Astrocyte (in vitro differentiated cells and primary cell): ENCODE data around the gene LTB4R. TPM values are rescaled to one million over a fixed set of nuclear protein-coding genes. Genes with fewer than 3 reads are reported as not detected.
"Not testable (repeated sequence)": the region's sequence is repeated elsewhere in the genome, so short reads cannot be mapped to it uniquely, and the experiment has no call there.

ENCODE experiments used
- DNase-seq: peaks from one replicate; pipeline ENCODE4 v3.0.0-alpha.2; 2010; ENCODE audit warnings: low read depth
- FAIRE-seq: peaks from 2 replicates; lab custom pipeline; 2011; peaks lifted over from hg19 to GRCh38; lab: Jason Lieb, UNC
- H2AFZ ChIP-seq: 2 replicates; pipeline ENCODE4 v1.6.0; 2012; ENCODE audit warnings: low read depth, low read length, inconsistent platforms
- H3K27ac ChIP-seq: 2 replicates; pipeline ENCODE4 v1.5.1; 2011; ENCODE audit warnings: low read depth, low read length, inconsistent platforms
- H3K27me3 ChIP-seq: 2 replicates; pipeline ENCODE4 v1.6.0; 2011; ENCODE audit warnings: low read length, inconsistent platforms; ENCODE audit not compliant: insufficient read depth
- H3K36me3 ChIP-seq: 2 replicates; pipeline ENCODE4 v1.5.1; 2011; ENCODE audit warnings: low read length, inconsistent platforms; ENCODE audit not compliant: insufficient read depth
- H3K4me1 ChIP-seq: 2 replicates; pipeline ENCODE4 v1.5.1; 2011; ENCODE audit warnings: low read length, inconsistent platforms; ENCODE audit not compliant: insufficient read depth
- H3K4me2 ChIP-seq: 2 replicates; pipeline ENCODE4 v1.6.0; 2012; ENCODE audit warnings: low read length, inconsistent platforms
- H3K4me3 ChIP-seq: 2 replicates; pipeline ENCODE4 v1.5.1; 2011; ENCODE audit warnings: low read depth, mild to moderate bottlenecking, low read length, inconsistent platforms; ENCODE audit not compliant: insufficient read depth
- H3K79me2 ChIP-seq: 2 replicates; pipeline ENCODE4 v1.6.0; 2012; ENCODE audit warnings: mild to moderate bottlenecking, low read length, inconsistent platforms; ENCODE audit not compliant: insufficient read depth
- H3K9ac ChIP-seq: 2 replicates; pipeline ENCODE4 v1.6.0; 2012; ENCODE audit warnings: mild to moderate bottlenecking, low read length, inconsistent platforms
- H3K9me3 ChIP-seq: 2 replicates; pipeline ENCODE4 v1.5.1; 2012; ENCODE audit warnings: low read depth, mild to moderate bottlenecking, low read length, inconsistent platforms; ENCODE audit not compliant: insufficient read depth
- H4K20me1 ChIP-seq: 2 replicates; pipeline ENCODE4 v1.6.0; 2012; ENCODE audit warnings: low read length, inconsistent platforms; ENCODE audit not compliant: insufficient read depth
- H3K27ac Mint-ChIP-seq: one replicate; pipeline ENCODE4 v1.8.0; 2021; ENCODE audit warnings: mild to moderate bottlenecking, mixed read lengths; ENCODE audit not compliant: unreplicated experiment
- H3K27me3 Mint-ChIP-seq: one replicate; pipeline ENCODE4 v1.8.0; 2021; ENCODE audit warnings: low read depth, mixed read lengths; ENCODE audit not compliant: unreplicated experiment
- H3K36me3 Mint-ChIP-seq: one replicate; pipeline ENCODE4 v1.8.0; 2021; ENCODE audit warnings: low read depth, mixed read lengths; ENCODE audit not compliant: unreplicated experiment
- H3K4me1 Mint-ChIP-seq: one replicate; pipeline ENCODE4 v1.8.0; 2021; ENCODE audit warnings: low read depth, mixed read lengths; ENCODE audit not compliant: unreplicated experiment
- H3K4me3 Mint-ChIP-seq: one replicate; pipeline ENCODE4 v1.8.0; 2021; ENCODE audit warnings: mild to moderate bottlenecking, moderate library complexity, mixed read lengths; ENCODE audit not compliant: unreplicated experiment
- H3K9me3 Mint-ChIP-seq: one replicate; pipeline ENCODE4 v1.8.0; 2021; ENCODE audit warnings: mild to moderate bottlenecking, mixed read lengths; ENCODE audit not compliant: unreplicated experiment
- EZH2 ChIP-seq: IDR thresholded peaks from 2 replicates; pipeline ENCODE4 v1.6.1; 2012; ENCODE audit warnings: mild to moderate bottlenecking, low read length, inconsistent platforms; ENCODE audit not compliant: insufficient read depth
- total RNA-seq: library from RNA; stranded (reverse); gene quantifications from 2 replicates; pipeline ENCODE4 v1.2.1, GENCODE V29; 2021
- TF ChIP-seq, protein P1 (sequence below): IDR thresholded peaks from 2 replicates; pipeline ENCODE4 v1.5.1; 2011; ENCODE audit warnings: low read depth, mild to moderate bottlenecking, inconsistent platforms, low read length, moderate library complexity; ENCODE audit not compliant: insufficient read depth

The LTB4R gene
- total RNA-seq, 1 donor from 2014 or later, result 5.5 TPM

DNA sequence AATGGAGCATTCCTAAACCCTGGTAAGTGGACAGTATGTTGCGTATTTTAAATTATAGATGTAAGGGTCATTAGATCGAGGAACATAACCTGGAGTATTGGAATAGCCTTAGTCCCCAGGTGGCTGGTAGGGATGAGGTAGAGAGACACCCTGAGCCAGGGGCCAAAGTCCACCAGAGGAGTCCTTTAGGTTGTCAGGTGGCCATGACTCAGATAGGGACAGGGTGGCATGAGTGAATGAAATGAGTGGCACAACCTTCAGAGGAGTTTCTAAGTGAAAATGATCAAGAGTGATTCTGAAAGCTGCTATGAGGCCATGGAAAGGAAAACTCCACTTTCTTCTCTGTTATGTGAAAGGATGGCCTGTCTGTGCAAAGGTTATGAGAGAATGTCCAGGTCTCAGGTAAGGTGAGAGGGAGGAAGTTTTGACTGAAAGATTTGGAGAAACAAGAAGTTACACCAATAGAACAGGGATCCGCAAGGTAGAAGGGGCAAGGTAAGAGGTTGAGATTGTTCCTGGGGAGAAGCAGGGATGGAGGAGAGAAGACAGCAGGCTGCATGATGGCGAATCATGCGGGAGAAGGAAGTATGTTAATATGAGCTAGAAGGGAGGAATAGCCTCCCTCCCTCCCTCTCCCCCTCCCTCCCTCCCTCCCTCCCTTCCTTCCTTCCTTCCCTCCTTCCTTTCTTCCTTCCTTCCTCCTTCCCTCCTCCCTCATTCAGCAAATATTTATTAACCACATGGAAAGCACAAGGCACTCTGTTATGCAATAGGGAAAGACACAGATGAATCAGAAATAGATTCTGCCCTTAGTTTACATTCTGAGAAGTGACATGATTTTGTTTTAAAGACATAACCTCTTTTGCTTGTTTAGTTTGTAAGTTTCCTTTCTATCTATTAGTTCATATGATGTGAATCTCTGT is 42.5 kb downstream of the LTB4R start:
- H3K9me3 Mint-ChIP-seq, result peaks cover 4% of the 10 kb centered on the region
- no peaks in the 10 kb centered on the region for H3K36me3 ChIP-seq

DNA sequence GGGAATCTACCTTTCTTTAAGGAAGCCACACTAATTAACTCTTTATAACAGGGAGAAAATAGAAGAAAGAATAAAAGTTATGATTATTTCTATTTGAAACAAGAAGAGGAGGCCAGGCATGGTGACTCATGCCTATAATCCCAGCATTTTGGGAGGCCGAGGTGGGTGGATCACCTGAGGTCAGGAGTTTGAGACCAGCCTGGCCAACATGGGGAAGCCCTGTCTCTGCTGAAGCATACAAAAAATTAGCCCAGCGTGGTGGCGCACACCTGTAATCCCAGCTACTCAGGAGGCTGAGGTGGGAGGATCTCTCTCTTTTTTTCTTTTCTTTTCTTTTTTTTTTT is 43.2 kb downstream of the LTB4R start:
- not testable (repeated sequence) for H3K9me3 ChIP-seq, H3K79me2 ChIP-seq, FAIRE-seq, H3K4me3 ChIP-seq, H3K4me2 ChIP-seq, H3K4me1 ChIP-seq, H3K36me3 ChIP-seq, H3K4me3 Mint-ChIP-seq, H2AFZ ChIP-seq, H3K27ac Mint-ChIP-seq, DNase-seq, H3K9ac ChIP-seq, H3K9me3 Mint-ChIP-seq, H3K4me1 Mint-ChIP-seq, H3K27ac ChIP-seq, H3K36me3 Mint-ChIP-seq, H4K20me1 ChIP-seq
- peaks cover 40% of the 10 kb centered on the region for H3K27me3 Mint-ChIP-seq
- H3K27me3 ChIP-seq, result peaks cover 36% of the 10 kb centered on the region

More for the DNA sequence above, 42.5 kb downstream of the LTB4R start:
- no peak overlapping the region for H3K4me3 Mint-ChIP-seq
- FAIRE-seq (no peak), DNase-seq (peak; percentile 21)
- Histone ChIP-seq H2AFZ (no peak overlapping the region), H3K79me2 (no peaks in the 10 kb centered on the region), H4K20me1 (no peaks in the 10 kb centered on the region), H3K27ac (no peak overlapping the region), H3K4me2 (no peak overlapping the region), H3K9ac (no peak overlapping the region), H3K9me3 (no peaks in the 10 kb centered on the region), H3K4me3 (no peak overlapping the region), H3K4me1 (no peaks in the 10 kb centered on the region), H3K27me3 (peaks cover 40% of the 10 kb centered on the region)
- TF ChIP-seq EZH2, result no peak
- TF ChIP-seq, protein P1, sequence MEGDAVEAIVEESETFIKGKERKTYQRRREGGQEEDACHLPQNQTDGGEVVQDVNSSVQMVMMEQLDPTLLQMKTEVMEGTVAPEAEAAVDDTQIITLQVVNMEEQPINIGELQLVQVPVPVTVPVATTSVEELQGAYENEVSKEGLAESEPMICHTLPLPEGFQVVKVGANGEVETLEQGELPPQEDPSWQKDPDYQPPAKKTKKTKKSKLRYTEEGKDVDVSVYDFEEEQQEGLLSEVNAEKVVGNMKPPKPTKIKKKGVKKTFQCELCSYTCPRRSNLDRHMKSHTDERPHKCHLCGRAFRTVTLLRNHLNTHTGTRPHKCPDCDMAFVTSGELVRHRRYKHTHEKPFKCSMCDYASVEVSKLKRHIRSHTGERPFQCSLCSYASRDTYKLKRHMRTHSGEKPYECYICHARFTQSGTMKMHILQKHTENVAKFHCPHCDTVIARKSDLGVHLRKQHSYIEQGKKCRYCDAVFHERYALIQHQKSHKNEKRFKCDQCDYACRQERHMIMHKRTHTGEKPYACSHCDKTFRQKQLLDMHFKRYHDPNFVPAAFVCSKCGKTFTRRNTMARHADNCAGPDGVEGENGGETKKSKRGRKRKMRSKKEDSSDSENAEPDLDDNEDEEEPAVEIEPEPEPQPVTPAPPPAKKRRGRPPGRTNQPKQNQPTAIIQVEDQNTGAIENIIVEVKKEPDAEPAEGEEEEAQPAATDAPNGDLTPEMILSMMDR, result no peak
- H3K4me1 Mint-ChIP-seq, result peaks cover 2% of the 10 kb centered on the region
- no peak overlapping the region for H3K27ac Mint-ChIP-seq
- H3K36me3 Mint-ChIP-seq, result no peaks in the 10 kb centered on the region
- H3K27me3 Mint-ChIP-seq, result peaks cover 47% of the 10 kb centered on the region

GRCh38 chr14:24355009-24355408 is 43.7 kb downstream of the LTB4R start:
- Mint-ChIP-seq H3K9me3 (peaks cover 2% of the 10 kb centered on the region), H3K27ac (no peak overlapping the region), H3K27me3 (peaks cover 38% of the 10 kb centered on the region), H3K4me3 (no peak overlapping the region), H3K36me3 (no peaks in the 10 kb centered on the region), H3K4me1 (peaks cover 2% of the 10 kb centered on the region)
- H3K27ac ChIP-seq, result no peak overlapping the region
- no peak overlapping the region for H3K9ac ChIP-seq
- no peaks in the 10 kb centered on the region for H3K36me3 ChIP-seq
- FAIRE-seq (no peak), DNase-seq (no peak)
- H3K4me1 ChIP-seq, result no peaks in the 10 kb centered on the region
- H3K79me2 ChIP-seq, result no peaks in the 10 kb centered on the region
- H3K4me3 ChIP-seq, result no peak overlapping the region
- peaks cover 32% of the 10 kb centered on the region for H3K27me3 ChIP-seq
- TF ChIP-seq EZH2, result no peak
- TF ChIP-seq, protein P1, result no peak
- H4K20me1 ChIP-seq, result no peaks in the 10 kb centered on the region
- no peaks in the 10 kb centered on the region for H3K9me3 ChIP-seq
- H2AFZ ChIP-seq, result no peak overlapping the region
- no peak overlapping the region for H3K4me2 ChIP-seq
